ENCODE data around the gene ELMO3. TPM values are rescaled to one million over a fixed set of nuclear protein-coding genes. Genes with fewer than 3 reads are reported as not detected.

Gene ELMO3
- total and polyA plus RNA-seq, 8 donors, result 4.9 to 21.2 (median 8.5) TPM

DNA sequence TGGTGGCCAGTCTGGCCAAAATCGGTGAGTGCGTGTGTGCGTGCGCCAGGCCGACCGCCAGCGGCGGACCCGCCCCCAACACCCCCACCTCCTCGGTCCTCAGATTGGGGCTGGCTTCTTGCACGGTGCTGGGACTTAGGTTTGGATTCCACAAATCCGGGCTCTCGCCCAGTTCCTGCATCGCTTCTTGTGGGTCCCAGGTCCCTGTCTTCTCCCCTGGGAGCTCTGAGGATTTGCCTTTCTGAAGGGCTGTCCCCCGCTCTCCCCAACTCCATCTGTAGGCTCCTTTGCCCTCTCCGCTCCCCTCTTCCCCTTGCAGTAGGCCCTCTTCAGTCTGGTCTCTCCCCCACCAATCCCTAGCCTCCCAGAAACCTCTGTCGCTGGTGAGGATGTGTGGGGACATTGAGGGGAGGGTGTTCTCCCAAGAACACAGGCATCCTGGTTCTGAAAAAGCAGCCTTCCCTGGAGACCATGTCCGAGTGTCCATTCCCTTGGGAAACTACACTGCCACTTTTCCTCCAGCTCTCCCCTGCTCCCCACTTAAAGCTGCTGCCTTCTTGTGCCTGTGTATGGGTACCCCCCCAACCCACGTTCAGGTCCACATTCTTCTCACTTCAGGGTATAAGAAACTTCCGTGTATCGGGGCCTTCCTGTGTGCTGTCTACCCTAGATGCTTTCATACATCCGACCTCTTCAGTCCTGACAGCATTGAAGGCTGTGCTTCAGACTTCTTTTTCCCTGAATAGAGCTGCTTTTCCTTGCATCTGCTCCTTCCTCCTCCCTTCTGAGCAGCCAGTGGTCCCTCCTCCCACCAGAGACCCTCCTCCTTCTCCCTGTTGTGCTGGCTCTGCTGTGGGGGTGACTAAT, 50.5 kb downstream of the ELMO3 start:
- Histone ChIP-seq H3K4me1 (peaks cover 27 to 38% of the 10 kb centered on the region in 2 donors), H3K9me3 (no peaks in the 10 kb centered on the region), H3K27me3 (peaks cover 0 to 34% of the 10 kb centered on the region in 2 donors), H3K27ac (no peak overlapping the region), H3K36me3 (no peaks in the 10 kb centered on the region), H3K4me3 (peak overlapping the region; percentile 48 to 81)
- intact Hi-C loops (cut with DNase I), result no loop called here
- DNase-seq, result peak in 1 of 4 donors; percentile 32
- no peak for ATAC-seq
- TF ChIP-seq, protein P1, sequence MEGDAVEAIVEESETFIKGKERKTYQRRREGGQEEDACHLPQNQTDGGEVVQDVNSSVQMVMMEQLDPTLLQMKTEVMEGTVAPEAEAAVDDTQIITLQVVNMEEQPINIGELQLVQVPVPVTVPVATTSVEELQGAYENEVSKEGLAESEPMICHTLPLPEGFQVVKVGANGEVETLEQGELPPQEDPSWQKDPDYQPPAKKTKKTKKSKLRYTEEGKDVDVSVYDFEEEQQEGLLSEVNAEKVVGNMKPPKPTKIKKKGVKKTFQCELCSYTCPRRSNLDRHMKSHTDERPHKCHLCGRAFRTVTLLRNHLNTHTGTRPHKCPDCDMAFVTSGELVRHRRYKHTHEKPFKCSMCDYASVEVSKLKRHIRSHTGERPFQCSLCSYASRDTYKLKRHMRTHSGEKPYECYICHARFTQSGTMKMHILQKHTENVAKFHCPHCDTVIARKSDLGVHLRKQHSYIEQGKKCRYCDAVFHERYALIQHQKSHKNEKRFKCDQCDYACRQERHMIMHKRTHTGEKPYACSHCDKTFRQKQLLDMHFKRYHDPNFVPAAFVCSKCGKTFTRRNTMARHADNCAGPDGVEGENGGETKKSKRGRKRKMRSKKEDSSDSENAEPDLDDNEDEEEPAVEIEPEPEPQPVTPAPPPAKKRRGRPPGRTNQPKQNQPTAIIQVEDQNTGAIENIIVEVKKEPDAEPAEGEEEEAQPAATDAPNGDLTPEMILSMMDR (IDR thresholded peaks at IDR 0.05), result no peak

DNA sequence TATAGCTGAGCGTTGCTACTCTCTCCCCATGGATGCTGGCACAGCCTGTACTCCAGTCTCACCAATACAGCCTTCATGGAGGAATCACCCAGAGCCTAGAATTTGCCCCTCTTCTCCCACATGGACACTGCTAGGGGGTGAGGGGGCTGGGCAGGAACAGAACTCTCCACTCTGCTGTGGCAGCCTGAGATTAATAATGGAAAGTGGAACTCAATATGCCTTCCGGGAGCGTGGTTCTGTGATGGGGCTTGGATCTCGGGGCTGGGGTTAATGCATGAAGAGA, 51.1 kb downstream of the ELMO3 start:
- H3K36me3 ChIP-seq, result no peaks in the 10 kb centered on the region
- no peak overlapping the region for H3K4me3 ChIP-seq
- TF ChIP-seq, protein P1 (IDR thresholded peaks at IDR 0.05), result no peak
- H3K9me3 ChIP-seq, result no peaks in the 10 kb centered on the region
- peaks cover 21 to 32% of the 10 kb centered on the region in 2 donors for H3K4me1 ChIP-seq
- peaks cover 0 to 34% of the 10 kb centered on the region in 2 donors for H3K27me3 ChIP-seq
- H3K27ac ChIP-seq, result no peak overlapping the region
- intact Hi-C loops (cut with DNase I), result no loop called here
- ATAC-seq, result no peak
- DNase-seq, result no peak

DNA sequence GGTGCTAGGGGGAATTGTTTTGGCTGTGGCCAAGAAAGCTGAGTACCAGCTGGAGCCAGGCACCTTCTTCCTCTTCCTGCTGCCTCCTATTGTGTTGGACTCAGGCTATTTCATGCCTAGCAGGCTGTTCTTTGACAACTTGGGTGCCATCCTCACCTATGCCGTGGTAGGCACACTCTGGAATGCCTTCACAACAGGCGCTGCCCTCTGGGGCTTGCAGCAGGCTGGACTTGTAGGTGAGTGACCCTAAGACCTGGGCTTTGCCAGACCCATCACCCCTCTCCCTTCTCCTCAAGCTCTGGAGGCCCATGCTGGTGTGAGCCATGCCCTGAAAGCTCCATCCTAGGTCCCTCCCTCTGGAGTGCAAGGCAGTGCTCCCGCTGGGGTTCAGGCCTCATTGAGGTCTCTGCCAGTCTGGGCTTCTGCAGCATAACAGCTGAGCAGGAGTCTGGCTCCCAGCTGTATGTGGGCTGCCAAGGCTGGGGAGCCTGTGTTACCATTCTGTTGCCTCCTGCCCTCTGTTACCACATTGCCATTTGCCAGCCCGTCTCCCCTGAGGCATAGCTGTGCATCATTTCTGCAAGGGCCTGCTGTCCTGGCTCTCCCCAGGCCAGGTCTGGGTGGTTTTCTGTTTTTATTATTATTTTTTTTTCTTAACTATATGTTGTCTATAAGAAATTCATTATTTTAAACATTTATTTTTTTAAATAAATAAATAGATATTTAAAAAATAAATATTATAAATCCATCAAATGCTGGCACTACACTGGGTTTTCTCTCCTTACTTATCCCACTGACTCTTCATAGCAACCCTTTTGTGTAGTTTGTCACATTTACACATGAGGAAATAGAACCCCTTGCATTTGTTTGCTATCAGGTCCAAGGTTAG, 53.9 kb downstream of the ELMO3 start:
- intact Hi-C loops (cut with DNase I), result no loop called here
- Histone ChIP-seq H3K36me3 (no peaks in the 10 kb centered on the region), H3K4me1 (peaks cover 10 to 16% of the 10 kb centered on the region in 2 donors), H3K27me3 (peaks cover 0 to 33% of the 10 kb centered on the region in 2 donors), H3K27ac (no peak overlapping the region), H3K9me3 (no peaks in the 10 kb centered on the region), H3K4me3 (no peak overlapping the region)
- no peak for DNase-seq
- ATAC-seq, result no peak
- TF ChIP-seq, protein P1 (IDR thresholded peaks at IDR 0.05), result no peak

Small RNAs within 50 kb of the gene (microRNA-seq; reads per million reads assigned to microRNA genes)
- 142 to 156 reads per million in 2 donors for gene MIR328

Other genes with a start within 250 kb of the ELMO3 start
- gene CES3, start 237.9 kb upstream of the ELMO3 start, total RNA-seq, result 1 to 10 TPM in 1 of 2 donors, under 1 TPM in 1; 0.79 to 1.6 TPM
- 1 to 10 TPM; 3.5 to 5.3 (median 4.8) TPM for gene CES3, start 237.9 kb upstream of the ELMO3 start, polyA plus RNA-seq (ENCODE audit: insufficient read length in 6 of 6)
- 10 to 100 TPM in 1 of 2 donors, 1 to 10 TPM in 1; 9.3 to 14.3 TPM for gene CES4A, start 210.5 kb upstream of the ELMO3 start, total RNA-seq
- 10 to 100 TPM in 1 of 6 donors, 1 to 10 TPM in 5; 6.1 to 10.0 (median 7.8) TPM for gene CES4A, start 210.5 kb upstream of the ELMO3 start, polyA plus RNA-seq (ENCODE audit: insufficient read length in 6 of 6)
- 10 to 100 TPM; 46.8 to 47.6 TPM for gene CBFB, start 170.0 kb upstream of the ELMO3 start, total RNA-seq
- gene CBFB, start 170.0 kb upstream of the ELMO3 start, polyA plus RNA-seq (ENCODE audit: insufficient read length in 6 of 6), result 10 to 100 TPM; 58.4 to 69.9 (median 64.8) TPM
- gene PHAF1, start 89.2 kb upstream of the ELMO3 start, total RNA-seq, result 10 to 100 TPM; 12.3 to 21.7 TPM
- gene PHAF1, start 89.2 kb upstream of the ELMO3 start, polyA plus RNA-seq (ENCODE audit: insufficient read length in 6 of 6), result 10 to 100 TPM; 22.7 to 26.5 (median 23.6) TPM
- 10 to 100 TPM; 18.6 to 29.4 TPM for gene B3GNT9, start 48.1 kb upstream of the ELMO3 start, total RNA-seq
- 10 to 100 TPM; 16.2 to 25.7 (median 19.9) TPM for gene B3GNT9, start 48.1 kb upstream of the ELMO3 start, polyA plus RNA-seq (ENCODE audit: insufficient read length in 6 of 6)
- gene TRADD, start 39.2 kb upstream of the ELMO3 start, total RNA-seq, result 10 to 100 TPM; 25.1 to 25.5 TPM
- 1 to 10 TPM; 5.8 to 8.6 (median 7.8) TPM for gene TRADD, start 39.2 kb upstream of the ELMO3 start, polyA plus RNA-seq (ENCODE audit: insufficient read length in 6 of 6)
- gene FBXL8, start 39.2 kb upstream of the ELMO3 start, total RNA-seq, result 10 to 100 TPM; 22.1 to 22.9 TPM
- gene FBXL8, start 39.2 kb upstream of the ELMO3 start, polyA plus RNA-seq (ENCODE audit: insufficient read length in 6 of 6), result 1 to 10 TPM; 1.8 to 4.1 (median 3.2) TPM
- 10 to 100 TPM; 28.1 to 38.2 TPM for gene HSF4, start 34.4 kb upstream of the ELMO3 start, total RNA-seq
- 1 to 10 TPM; 2.5 to 5.9 (median 4.8) TPM for gene HSF4, start 34.4 kb upstream of the ELMO3 start, polyA plus RNA-seq (ENCODE audit: insufficient read length in 6 of 6)
- 10 to 100 TPM; 29.5 to 36.7 TPM for gene NOL3, start 28.6 kb upstream of the ELMO3 start, total RNA-seq
- 10 to 100 TPM; 11.9 to 19.6 (median 17.3) TPM for gene NOL3, start 28.6 kb upstream of the ELMO3 start, polyA plus RNA-seq (ENCODE audit: insufficient read length in 6 of 6)
- gene MATCAP1, start 15.2 kb upstream of the ELMO3 start, total RNA-seq, result 10 to 100 TPM; 36.8 to 44.7 TPM
- gene MATCAP1, start 15.2 kb upstream of the ELMO3 start, polyA plus RNA-seq (ENCODE audit: insufficient read length in 6 of 6), result 10 to 100 TPM; 43.5 to 66.9 (median 59.5) TPM
- 10 to 100 TPM; 10.9 to 16.9 TPM for gene EXOC3L1, start 9.0 kb upstream of the ELMO3 start, total RNA-seq
- gene EXOC3L1, start 9.0 kb upstream of the ELMO3 start, polyA plus RNA-seq (ENCODE audit: insufficient read length in 6 of 6), result 10 to 100 TPM in 2 of 6 donors, 1 to 10 TPM in 4; 7.5 to 13.7 (median 9.7) TPM
- 10 to 100 TPM; 47.7 to 81.4 TPM for gene E2F4, start 7.0 kb upstream of the ELMO3 start, total RNA-seq
- 10 to 100 TPM; 45.7 to 70.8 (median 53.9) TPM for gene E2F4, start 7.0 kb upstream of the ELMO3 start, polyA plus RNA-seq (ENCODE audit: insufficient read length in 6 of 6)
- gene TMEM208, start 28.0 kb downstream of the ELMO3 start, total RNA-seq, result 10 to 100 TPM; 43.8 to 56.9 TPM
- gene TMEM208, start 28.0 kb downstream of the ELMO3 start, polyA plus RNA-seq (ENCODE audit: insufficient read length in 6 of 6), result 10 to 100 TPM; 23.1 to 26.4 (median 24.8) TPM
- gene FHOD1, start 48.4 kb downstream of the ELMO3 start, total RNA-seq, result 100 to 1,000 TPM in 1 of 2 donors, 10 to 100 TPM in 1; 68.4 to 132 TPM
- gene FHOD1, start 48.4 kb downstream of the ELMO3 start, polyA plus RNA-seq (ENCODE audit: insufficient read length in 6 of 6), result 100 to 1,000 TPM; 161 to 300 (median 202) TPM
- gene SLC9A5, start 49.8 kb downstream of the ELMO3 start, total RNA-seq, result 1 to 10 TPM; 3.2 to 4.0 TPM
- 10 to 100 TPM; 18.8 to 26.1 (median 22.6) TPM for gene SLC9A5, start 49.8 kb downstream of the ELMO3 start, polyA plus RNA-seq (ENCODE audit: insufficient read length in 6 of 6)
- gene PLEKHG4, start 80.4 kb downstream of the ELMO3 start, total RNA-seq, result 10 to 100 TPM; 24.9 to 28.5 TPM
- gene PLEKHG4, start 80.4 kb downstream of the ELMO3 start, polyA plus RNA-seq (ENCODE audit: insufficient read length in 6 of 6), result 10 to 100 TPM; 28.8 to 40.3 (median 35.6) TPM
- under 1 TPM in 1 of 2 donors, not detected in 1; 0.73 TPM for gene KCTD19, start 127.6 kb downstream of the ELMO3 start, total RNA-seq
- 10 to 100 TPM in 1 of 6 donors, 1 to 10 TPM in 5; 6.9 to 13.1 (median 8.4) TPM for gene KCTD19, start 127.6 kb downstream of the ELMO3 start, polyA plus RNA-seq (ENCODE audit: insufficient read length in 6 of 6)
- gene LRRC36, start 127.7 kb downstream of the ELMO3 start, total RNA-seq, result 10 to 100 TPM in 1 of 2 donors, 1 to 10 TPM in 1; 3.0 to 19.5 TPM
- gene LRRC36, start 127.7 kb downstream of the ELMO3 start, polyA plus RNA-seq (ENCODE audit: insufficient read length in 6 of 6), result 10 to 100 TPM; 46.6 to 73.6 (median 62.2) TPM
- 10 to 100 TPM; 79.2 to 91.3 TPM for gene TPPP3, start 194.4 kb downstream of the ELMO3 start, total RNA-seq
- gene TPPP3, start 194.4 kb downstream of the ELMO3 start, polyA plus RNA-seq (ENCODE audit: insufficient read length in 6 of 6), result 100 to 1,000 TPM; 320 to 403 (median 367) TPM
- 10 to 100 TPM; 14.4 to 14.7 TPM for gene ZDHHC1, start 217.3 kb downstream of the ELMO3 start, total RNA-seq
- gene ZDHHC1, start 217.3 kb downstream of the ELMO3 start, polyA plus RNA-seq (ENCODE audit: insufficient read length in 6 of 6), result 10 to 100 TPM; 16.5 to 24.1 (median 20.0) TPM
- 1 to 10 TPM; 2.5 to 3.9 TPM for gene HSD11B2, start 232.0 kb downstream of the ELMO3 start, total RNA-seq
- 10 to 100 TPM; 36.9 to 81.1 (median 64.1) TPM for gene HSD11B2, start 232.0 kb downstream of the ELMO3 start, polyA plus RNA-seq (ENCODE audit: insufficient read length in 6 of 6)

All from left lung (tissue), 10 donors.